HAP-1 (cell line): ENCODE data around the gene MRAS.
"Not testable (repeated sequence)": the region's sequence is repeated elsewhere in the genome, so short reads cannot be mapped to it uniquely, and the experiment has no call there.

ENCODE experiments used
- DNase-seq, 2 experiments: peaks; one replicate each; pipeline ENCODE4 v3.0.0-alpha.2; 2016 to 2020; ENCODE audit warnings: low spot score in 2 of 2
- H3K27me3 ChIP-seq: fragments of 250-450 bp; sonication (Bioruptor Pico); 2 replicates; pipeline ENCODE4 v1.5.1; 2020; ENCODE audit warnings: low read depth, mild to moderate bottlenecking, moderate library complexity
- H3K36me3 ChIP-seq: fragments of 250-450 bp; sonication (Bioruptor Pico); replicated peaks from 2 replicates; pipeline ENCODE4 v1.5.1; 2020; ENCODE audit warnings: mild to moderate bottlenecking
- H3K4me1 ChIP-seq: fragments of 250-450 bp; sonication (Bioruptor Pico); 2 replicates; pipeline ENCODE4 v1.5.1; 2020; ENCODE audit warnings: mild to moderate bottlenecking
- H3K4me3 ChIP-seq: fragments of 250-450 bp; sonication (Bioruptor Pico); 2 replicates; pipeline ENCODE4 v1.5.1; 2020; ENCODE audit warnings: mild to moderate bottlenecking, moderate library complexity
- H3K9me3 ChIP-seq: fragments of 250-450 bp; sonication (Bioruptor Pico); 2 replicates; pipeline ENCODE4 v1.5.1; 2020; ENCODE audit warnings: mild to moderate bottlenecking, moderate library complexity
- in situ Hi-C: fragments of 300-500 bp; cut with MboI; formaldehyde crosslinking; loops from 3 replicates; pipeline ENCODE4 v1.14.3; 2020; ENCODE audit warnings: low sequenced_read_pairs, inconsistent platforms, mixed read lengths

Gene MRAS

GRCh38 chr3:138365253-138365555, 16.8 kb downstream of the MRAS start:
- DNase-seq: no peak
- H3K27me3 ChIP-seq: no peaks in the 10 kb centered on the region
- in situ Hi-C loops: no loop called here
- no peaks in the 10 kb centered on the region for H3K4me1 ChIP-seq
- H3K36me3 ChIP-seq: no peaks in the 10 kb centered on the region
- H3K4me3 ChIP-seq: no peak overlapping the region
- no peaks in the 10 kb centered on the region for H3K9me3 ChIP-seq

GRCh38 chr3:138366006-138366759, 17.8 kb downstream of the MRAS start:
- Histone ChIP-seq H3K27me3 (no peaks in the 10 kb centered on the region), H3K36me3 (no peaks in the 10 kb centered on the region), H3K4me1 (no peaks in the 10 kb centered on the region), H3K4me3 (no peak overlapping the region), H3K9me3 (no peaks in the 10 kb centered on the region)
- no peak for DNase-seq
- in situ Hi-C loops: no loop called here

GRCh38 chr3:138367326-138367850, 19.0 kb downstream of the MRAS start:
- Histone ChIP-seq H3K27me3 (no peaks in the 10 kb centered on the region), H3K36me3 (no peaks in the 10 kb centered on the region), H3K9me3 (no peaks in the 10 kb centered on the region), H3K4me1 (no peaks in the 10 kb centered on the region), H3K4me3 (no peak overlapping the region)
- in situ Hi-C loops: no loop called here
- DNase-seq: no peak

GRCh38 chr3:138367911-138368310, 19.5 kb downstream of the MRAS start:
- in situ Hi-C loops: no loop called here
- DNase-seq: peak in 1 of 2 experiments; percentile 22
- no peaks in the 10 kb centered on the region for H3K27me3 ChIP-seq
- no peak overlapping the region for H3K4me3 ChIP-seq
- H3K36me3 ChIP-seq: no peaks in the 10 kb centered on the region
- no peaks in the 10 kb centered on the region for H3K4me1 ChIP-seq
- no peaks in the 10 kb centered on the region for H3K9me3 ChIP-seq

- H3K27me3 ChIP-seq: no peaks in the 10 kb centered on the region
- in situ Hi-C loops: no loop called here
- no peaks in the 10 kb centered on the region for H3K4me1 ChIP-seq
- no peaks in the 10 kb centered on the region for H3K9me3 ChIP-seq
- H3K36me3 ChIP-seq: no peaks in the 10 kb centered on the region
- no peak for DNase-seq
- H3K4me3 ChIP-seq: no peak overlapping the region
These were observed 20.9 kb downstream of the MRAS start for GRCh38 chr3:138369151-138369900.

GRCh38 chr3:138370321-138370720, 21.9 kb downstream of the MRAS start:
- no peaks in the 10 kb centered on the region for H3K9me3 ChIP-seq
- no peak for DNase-seq
- in situ Hi-C loops: no loop called here
- H3K4me1 ChIP-seq: no peaks in the 10 kb centered on the region
- H3K36me3 ChIP-seq: no peaks in the 10 kb centered on the region
- H3K27me3 ChIP-seq: no peaks in the 10 kb centered on the region
- no peak overlapping the region for H3K4me3 ChIP-seq

GRCh38 chr3:138371070-138371965, 22.9 kb downstream of the MRAS start:
- in situ Hi-C loops: no loop called here
- H3K4me1 ChIP-seq: no peaks in the 10 kb centered on the region
- H3K36me3 ChIP-seq: no peaks in the 10 kb centered on the region
- H3K9me3 ChIP-seq: no peaks in the 10 kb centered on the region
- H3K27me3 ChIP-seq: no peaks in the 10 kb centered on the region
- no peak overlapping the region for H3K4me3 ChIP-seq
- DNase-seq: no peak

GRCh38 chr3:138373087-138373735, 24.8 kb downstream of the MRAS start:
- no peaks in the 10 kb centered on the region for H3K4me1 ChIP-seq
- no peaks in the 10 kb centered on the region for H3K27me3 ChIP-seq
- no peak overlapping the region for H3K4me3 ChIP-seq
- no peak for DNase-seq
- H3K9me3 ChIP-seq: no peaks in the 10 kb centered on the region
- H3K36me3 ChIP-seq: no peaks in the 10 kb centered on the region
- in situ Hi-C loops: no loop called here

- no peaks in the 10 kb centered on the region for H3K9me3 ChIP-seq
- no peak for DNase-seq
These were observed 25.3 kb downstream of the MRAS start for GRCh38 chr3:138373736-138374094.

GRCh38 chr3:138374573-138375134, 26.3 kb downstream of the MRAS start:
- in situ Hi-C loops: no loop called here
- no peak for DNase-seq
- Histone ChIP-seq H3K27me3 (no peaks in the 10 kb centered on the region), H3K4me1 (peaks cover 1% of the 10 kb centered on the region; the same call in 1 of the 2 replicates), H3K36me3 (no peaks in the 10 kb centered on the region), H3K9me3 (no peaks in the 10 kb centered on the region), H3K4me3 (no peak overlapping the region)

More at GRCh38 chr3:138373736-138374094, 25.3 kb downstream of the MRAS start:
- H3K36me3 ChIP-seq: no peaks in the 10 kb centered on the region
- no peak overlapping the region for H3K4me3 ChIP-seq
- H3K27me3 ChIP-seq: no peaks in the 10 kb centered on the region
- no peaks in the 10 kb centered on the region for H3K4me1 ChIP-seq
- in situ Hi-C loops: no loop called here

- Histone ChIP-seq H3K4me1 (peaks cover 5% of the 10 kb centered on the region; the same call in 1 of the 2 replicates), H3K9me3 (no peaks in the 10 kb centered on the region), H3K36me3 (no peaks in the 10 kb centered on the region), H3K27me3 (no peaks in the 10 kb centered on the region), H3K4me3 (no peak overlapping the region)
- DNase-seq: no peak
- in situ Hi-C loops: no loop called here
These were observed 27.1 kb downstream of the MRAS start for GRCh38 chr3:138375447-138375846.

GRCh38 chr3:138376663-138377062, 28.3 kb downstream of the MRAS start:
- Histone ChIP-seq H3K4me1 (peaks cover 5% of the 10 kb centered on the region; the same call in 1 of the 2 replicates), H3K4me3 (no peak overlapping the region), H3K27me3 (no peaks in the 10 kb centered on the region), H3K36me3 (no peaks in the 10 kb centered on the region), H3K9me3 (no peaks in the 10 kb centered on the region)
- DNase-seq: no peak
- in situ Hi-C loops: no loop called here

GRCh38 chr3:138377212-138377611, 28.8 kb downstream of the MRAS start:
- in situ Hi-C loops, H3K4me1 ChIP-seq, H3K9me3 ChIP-seq, DNase-seq, H3K4me3 ChIP-seq, H3K27me3 ChIP-seq, H3K36me3 ChIP-seq: not testable (repeated sequence)
